Measurements from ENCODE around the gene ABHD5.
"Not testable (repeated sequence)": the region's sequence is repeated elsewhere in the genome, so short reads cannot be mapped to it uniquely, and the experiment has no call there.

Gene ABHD5

DNA sequence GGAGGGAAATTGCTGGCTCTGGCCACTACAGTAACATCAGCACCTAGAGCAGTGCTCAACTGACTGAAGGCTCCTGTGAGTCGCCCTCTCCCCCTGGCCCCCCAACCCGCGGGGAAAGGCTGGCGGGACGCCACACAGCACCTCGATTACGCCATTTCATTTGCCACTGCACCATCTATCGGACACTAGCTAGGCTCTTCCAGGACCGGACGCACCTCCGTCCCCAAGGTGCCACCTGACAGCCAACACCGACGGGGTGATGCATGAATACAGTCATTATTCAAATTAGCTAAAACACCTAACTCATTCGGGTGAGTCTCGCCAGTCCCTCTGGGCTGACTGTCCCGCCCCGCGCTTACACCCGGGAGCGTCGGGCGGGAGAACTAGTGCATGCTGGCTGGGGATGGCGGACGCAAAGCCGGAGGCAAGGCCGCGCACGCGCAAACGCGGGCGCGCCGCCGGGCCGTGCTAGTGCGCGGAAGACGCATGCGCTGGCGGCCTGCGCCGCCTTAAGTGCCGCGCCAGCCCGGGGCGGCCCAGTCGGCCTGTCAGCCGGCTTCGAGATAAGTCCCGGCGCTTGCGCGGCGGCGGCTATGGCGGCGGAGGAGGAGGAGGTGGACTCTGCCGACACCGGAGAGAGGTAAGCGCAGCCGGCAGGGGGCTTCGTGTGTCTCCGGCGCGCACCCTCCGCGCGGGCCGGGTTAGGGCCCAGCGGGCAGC is at the start of gene ABHD5:
TSS of gene ABHD5 (plus strand) at position 539 of the 720 bp plus-strand sequence. CDS start at position 594, 55 bp downstream.
- DNase-seq (ENCODE audit: low spot score) = peak; percentile 96

DNA sequence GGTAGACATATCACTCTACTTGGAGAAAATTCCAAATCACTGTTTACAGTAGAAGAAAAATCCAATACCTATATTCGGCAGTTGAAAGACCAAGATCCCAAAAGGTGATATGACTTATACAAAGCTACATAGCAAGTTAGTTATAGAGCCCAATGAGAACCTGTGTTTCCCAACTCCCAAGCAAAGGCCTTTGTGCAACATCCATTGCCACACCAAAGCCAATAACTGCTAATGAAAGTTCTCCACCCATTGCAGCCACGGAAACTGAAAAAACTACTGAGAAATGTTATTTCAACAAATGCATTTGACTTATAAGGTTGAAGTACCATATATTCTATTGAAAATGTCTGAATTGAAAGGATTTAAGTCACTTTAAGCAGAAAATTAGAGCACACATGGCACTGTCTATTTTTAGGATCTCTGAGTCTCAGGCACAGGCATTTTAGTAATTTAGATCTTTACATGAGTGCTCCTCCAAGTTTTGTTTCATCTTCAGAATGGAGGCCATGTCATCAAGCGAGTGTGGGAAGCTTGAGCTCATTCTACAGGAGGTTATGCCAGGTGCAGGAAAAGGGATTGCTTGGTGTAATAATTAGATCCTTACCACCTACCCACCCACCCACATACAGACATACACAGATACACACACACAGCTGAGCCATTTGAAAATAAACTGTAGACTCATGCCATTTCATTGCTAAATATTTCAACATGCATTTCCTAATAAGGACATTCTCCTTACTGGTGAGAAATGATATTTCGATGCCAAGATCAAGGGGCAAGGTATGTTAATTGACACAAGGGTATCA is 49.2 kb upstream of the ABHD5 start:
- DNase-seq (ENCODE audit: low spot score) = no peak

DNA sequence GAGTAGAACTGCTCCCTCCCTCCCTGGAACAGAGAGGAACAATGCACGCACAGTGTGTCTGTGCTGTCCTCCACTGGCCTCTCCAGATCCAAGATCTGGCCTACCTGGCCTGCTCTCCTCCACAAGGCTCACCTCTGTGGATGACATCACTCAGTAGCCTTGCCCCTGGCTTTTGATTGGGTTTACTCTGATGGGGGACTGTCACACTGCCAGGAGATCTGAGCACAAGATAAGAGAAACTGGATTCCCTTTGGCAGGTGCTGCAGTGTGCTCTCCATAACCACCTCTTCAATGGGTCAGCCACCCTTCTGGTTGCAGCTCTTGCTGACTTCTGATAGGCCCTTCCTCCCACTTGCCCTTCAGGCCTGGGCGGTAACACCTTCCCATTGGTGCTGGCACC is 46.3 kb upstream of the ABHD5 start:
- DNase-seq (ENCODE audit: low spot score) = no peak

DNA sequence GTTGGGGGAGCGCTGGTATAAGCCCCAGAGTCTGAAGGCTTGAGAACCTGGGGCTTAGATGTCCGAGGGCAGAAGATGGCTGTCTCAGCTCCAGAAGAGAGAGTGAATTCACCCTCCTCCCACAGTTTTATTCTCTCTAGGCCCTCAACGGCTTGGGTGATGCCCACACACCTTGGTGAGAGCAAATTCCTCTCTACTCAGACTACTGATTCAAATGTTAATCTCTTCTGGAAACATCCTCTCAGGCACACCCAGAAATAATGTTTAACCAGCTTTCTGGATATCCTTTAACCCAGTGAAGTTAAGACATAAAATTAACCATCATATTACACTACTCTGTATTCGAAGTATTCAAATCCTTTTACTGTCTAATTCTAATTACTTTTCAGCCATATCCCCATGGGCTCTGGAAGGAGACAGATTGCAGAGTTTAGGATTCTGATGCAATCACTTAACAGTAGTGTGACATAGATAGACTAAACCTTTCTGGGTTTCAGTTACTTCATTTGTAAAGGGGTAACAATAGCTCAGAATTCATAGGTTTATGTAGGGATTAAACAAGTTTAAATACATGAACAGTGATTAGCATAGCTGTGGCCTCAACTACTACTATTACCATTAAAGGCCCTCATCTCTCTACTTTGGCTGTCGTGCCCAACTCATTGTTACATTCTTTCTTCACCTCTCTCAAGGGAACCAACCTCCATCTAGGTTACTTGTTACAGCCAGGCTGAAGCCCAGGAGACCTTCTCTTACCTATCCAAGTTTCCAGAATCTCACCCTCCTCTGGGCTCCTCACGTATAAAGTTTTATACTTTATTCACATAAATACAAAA is 43.2 kb upstream of the ABHD5 start:
- no peak for DNase-seq (ENCODE audit: low spot score)

DNA sequence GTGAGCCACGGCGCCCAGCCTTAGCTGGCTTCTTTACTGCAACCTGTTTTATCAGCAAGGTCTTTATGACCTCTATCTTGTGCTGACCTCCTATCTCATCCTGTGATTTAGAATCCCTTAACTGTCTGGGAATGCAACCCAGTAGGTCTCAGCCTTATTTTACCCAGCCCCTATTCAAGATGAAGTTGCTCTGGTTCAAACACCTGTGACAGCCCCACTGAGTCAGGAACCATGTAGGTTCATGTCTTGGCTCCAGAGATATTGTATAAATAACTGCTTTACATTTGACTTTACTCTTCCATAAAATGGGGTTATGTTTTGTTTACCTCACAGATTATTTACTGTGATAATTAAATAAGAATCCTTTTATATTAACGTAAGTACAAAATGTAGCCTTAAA is 41.8 kb upstream of the ABHD5 start:
- no peak for DNase-seq (ENCODE audit: low spot score)

DNA sequence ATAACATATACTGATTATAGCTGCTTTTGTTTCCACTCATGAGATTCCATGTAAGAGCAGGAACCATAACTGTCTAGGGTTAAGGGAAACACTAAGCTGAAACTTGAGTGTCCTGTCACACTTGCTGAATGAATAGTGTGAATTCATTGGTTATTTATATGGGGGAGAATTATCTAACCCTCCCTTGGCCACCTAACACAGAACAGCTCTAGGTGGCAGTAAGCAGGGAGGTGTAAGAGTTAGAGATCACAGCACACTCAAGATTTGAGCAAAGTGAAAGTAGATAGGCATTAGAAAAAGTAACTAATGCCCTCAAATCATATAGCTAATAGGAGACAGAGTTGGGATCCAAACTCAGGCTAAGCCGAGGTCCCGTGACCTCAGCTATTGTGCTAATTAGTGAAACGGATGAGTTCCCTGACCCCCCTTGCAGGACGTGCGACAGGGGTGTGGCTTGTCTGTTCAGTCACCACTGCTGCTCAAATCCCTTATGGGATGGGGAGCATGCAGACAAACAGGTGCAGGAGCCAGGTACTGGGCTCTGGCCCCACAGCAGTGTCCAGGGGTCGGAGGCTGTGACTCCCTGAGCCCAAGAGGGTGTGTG is 41.3 kb upstream of the ABHD5 start:
- DNase-seq (ENCODE audit: low spot score) = peak; percentile 26

DNA sequence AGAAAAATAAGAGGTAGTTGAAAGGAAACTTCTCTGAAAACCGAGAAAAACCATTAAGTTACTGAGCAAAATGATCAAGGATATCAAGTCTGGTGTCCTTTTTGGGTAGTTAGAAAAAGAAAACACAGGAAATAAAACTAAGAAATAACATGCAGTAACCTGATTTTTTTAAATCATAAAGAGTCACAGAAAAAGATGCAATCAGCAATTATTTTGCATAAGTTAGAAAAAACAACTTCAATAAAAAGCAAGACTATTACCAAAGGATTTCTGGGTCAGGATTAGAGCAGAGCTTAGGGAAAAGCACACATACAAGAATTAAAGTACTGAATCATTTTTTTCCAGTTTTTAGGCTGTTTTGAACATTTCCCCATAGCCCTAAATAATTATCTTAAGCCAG is 40.4 kb upstream of the ABHD5 start:
- no peak for DNase-seq (ENCODE audit: low spot score)

DNA sequence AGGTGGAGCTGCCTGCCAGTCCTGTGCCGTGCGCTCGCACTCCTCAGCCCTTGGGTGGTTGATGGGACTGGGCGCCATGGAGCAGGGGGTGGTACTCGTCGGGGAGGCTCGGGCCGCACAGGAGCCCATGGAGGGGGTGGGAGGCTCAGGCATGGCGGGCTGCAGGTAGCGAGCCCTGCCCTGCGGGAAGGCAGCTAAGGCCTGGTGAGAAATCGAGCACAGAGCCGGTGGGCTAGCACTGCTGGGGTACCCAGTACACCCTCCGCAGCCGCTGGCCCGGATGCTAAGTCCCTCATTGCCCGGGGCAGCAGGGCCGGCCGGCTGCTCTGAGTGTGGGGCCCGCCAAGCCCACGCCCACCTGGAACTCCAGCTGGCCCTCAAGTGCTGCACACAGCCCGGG is 34.3 kb upstream of the ABHD5 start:
- not testable (repeated sequence) for DNase-seq (ENCODE audit: low spot score)

DNA sequence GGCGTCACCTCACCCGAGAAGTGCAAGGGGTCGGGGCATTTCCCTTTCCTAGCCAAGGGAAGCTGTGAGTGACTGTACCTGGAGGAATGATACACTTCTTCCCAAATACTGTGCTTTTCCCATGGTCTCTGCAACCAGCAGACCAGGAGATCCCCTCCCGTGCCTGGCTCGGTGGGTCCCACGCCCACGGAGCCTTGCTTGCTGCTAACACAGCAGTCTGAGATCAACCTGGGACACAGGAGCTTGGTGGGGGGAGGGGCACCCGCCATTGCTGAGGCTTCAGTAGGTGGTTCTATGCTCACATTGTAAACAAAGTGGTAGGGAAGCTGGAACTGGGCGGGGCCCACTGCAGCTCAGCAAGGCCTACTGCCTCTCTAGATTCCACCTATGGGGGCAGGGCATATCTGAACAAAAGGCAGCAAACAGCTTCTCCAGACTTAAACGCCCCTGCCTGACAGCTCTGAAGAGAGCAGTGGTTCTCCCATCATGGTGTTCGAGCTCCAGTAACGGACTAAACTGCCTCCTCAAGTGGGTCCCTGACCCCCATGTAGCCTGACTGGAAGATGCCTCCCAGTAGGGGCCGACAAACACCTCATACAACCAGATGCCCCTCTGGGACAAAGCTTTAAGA is 31.4 kb upstream of the ABHD5 start:
- peak; percentile 21 for DNase-seq (ENCODE audit: low spot score)

DNA sequence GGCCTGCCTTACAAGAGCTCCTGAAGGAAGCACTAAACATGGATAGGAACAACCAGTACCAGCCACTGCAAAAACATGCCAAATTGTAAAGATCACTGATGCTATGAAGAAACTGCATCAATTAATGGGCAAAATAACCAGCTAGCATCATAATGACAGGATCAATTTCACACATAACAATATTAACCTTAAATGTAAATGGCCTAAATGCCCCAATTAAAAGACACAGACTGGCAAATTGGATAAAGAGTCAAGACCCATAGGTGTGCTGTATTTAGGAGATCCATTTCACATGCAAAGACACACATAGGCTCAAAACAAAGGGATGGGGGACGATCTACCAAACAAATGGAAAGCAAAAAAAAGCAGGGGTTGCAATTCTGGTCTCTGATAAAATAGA is 29.4 kb upstream of the ABHD5 start:
- not testable (repeated sequence) for DNase-seq (ENCODE audit: low spot score)

DNA sequence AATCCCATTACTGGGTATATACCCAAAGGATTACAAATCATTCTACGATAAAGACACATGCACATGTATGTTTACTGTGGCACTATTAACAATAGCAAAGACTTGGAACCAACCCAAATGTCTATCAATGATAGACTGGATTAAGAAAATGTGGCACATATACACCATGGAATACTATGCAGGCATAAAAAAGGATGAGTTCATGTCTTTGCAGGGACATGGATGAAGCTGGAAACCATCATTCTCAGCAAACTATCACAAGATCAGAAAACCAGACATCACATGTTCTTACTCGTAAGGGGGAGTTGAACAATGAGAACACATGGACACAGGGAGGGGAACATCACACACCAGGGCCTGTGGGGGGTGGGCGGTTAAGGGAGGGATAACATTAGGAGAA is 25.7 kb upstream of the ABHD5 start:
- DNase-seq (ENCODE audit: low spot score) = not testable (repeated sequence)

DNA sequence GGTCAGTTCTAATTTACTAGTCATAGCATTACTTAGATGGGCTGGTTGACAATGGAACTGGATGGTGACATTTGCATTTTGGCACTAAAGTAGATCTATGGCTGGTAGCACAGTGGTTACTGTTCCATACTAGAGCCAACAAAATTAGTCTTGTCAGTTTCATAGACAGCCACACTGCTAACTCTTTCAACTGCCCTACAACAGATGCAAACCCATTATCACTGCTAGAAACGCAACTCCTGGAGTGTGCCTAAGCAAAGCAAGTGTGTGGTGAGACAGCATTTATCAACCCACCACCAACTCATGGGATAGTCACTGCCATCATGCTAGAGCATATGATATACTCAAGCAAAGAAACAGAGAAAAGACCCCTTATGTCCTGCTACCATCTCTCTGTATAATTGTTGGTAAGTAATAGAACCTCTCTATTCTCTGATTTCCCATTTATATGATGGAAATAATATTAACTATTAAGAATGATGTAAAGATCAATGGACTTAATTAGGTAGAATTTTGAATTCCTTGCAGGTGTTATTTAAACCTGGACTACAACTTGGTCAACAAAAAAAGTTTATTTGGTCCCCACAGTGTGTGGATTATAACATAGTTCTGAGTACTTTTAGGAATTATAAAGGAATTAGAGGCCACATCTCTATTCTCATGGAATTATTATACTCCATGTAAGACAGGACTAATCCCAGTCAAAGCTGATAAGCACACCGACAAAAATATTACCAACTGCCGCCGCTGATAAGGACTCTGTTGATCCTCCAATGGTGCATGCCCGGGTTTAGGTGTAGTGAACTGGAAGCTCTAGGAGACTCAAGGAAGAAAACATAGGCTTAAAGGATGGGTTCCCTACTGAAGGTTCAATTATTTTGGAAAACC is 19.9 kb upstream of the ABHD5 start:
- no peak for DNase-seq (ENCODE audit: low spot score)

DNA sequence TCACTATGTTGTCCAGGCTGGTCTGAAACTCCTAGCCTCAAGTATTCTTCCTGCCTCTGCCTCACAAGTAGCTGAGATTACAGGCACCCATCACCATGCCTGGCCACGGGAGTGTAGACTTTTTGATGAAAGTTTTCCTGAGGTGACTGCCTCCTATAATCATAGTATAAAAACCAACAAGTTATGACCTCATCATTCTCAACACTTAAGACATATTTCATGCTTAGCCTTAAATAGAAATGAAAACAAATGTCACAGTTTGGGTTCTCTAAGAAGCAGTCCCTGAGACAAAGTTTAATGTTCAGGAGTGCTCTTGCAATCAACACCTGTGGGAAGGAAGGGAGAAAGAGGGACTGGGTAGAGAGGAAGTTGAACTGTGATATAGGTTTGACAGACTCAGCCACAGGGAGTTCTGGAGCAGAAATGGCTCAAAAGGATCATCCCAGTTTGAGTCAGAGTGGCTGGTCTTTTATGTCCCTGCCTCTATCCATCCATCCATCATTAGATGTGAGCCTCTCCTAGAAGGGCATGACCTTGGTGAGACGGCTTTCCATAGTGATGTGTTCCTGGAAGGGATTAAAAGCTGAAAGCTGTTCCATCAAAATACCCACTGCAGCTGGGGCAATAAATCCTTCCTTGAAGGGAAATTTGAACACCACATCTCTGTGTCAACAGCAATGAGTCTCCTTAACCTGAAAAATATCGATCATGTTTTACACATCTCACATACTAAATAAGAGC is 16.2 kb upstream of the ABHD5 start:
- DNase-seq (ENCODE audit: low spot score) = no peak

DNA sequence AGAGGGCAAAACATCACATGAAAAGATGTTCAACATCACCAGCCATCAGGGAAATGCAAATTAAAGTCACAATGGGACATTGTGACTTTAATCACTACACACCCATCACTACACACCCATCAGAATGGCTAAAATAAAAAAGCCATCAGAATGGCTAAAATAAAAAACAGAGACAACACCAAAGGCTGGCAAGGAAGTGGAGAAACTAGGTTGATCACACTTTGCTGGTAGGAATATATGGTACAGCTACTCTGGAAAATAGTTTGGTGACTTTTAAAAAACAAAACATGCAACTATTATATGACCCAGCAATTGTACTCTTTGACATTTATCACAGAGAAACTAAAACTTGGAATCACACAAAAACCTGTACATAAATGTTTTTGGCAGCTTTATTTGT is 15.1 kb upstream of the ABHD5 start:
- DNase-seq (ENCODE audit: low spot score) = no peak

DNA sequence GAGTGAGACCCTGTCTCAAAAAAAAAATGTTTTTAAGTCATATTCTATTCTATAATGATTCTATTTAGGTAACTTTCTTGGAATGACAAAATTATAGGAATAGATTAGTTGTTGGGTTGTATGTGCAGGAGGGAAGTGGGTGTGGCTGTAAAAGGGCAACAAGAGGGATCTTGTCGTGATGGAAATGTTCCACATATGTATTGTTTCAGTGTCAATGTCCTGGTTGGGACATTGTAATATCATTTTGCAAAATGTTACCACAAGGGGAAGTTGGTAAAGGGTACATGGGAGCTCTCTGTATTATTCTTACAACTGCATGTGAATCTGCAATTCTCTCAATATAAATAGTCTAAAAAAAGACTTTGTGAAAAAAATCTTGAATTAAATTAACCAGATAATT is 14.3 kb upstream of the ABHD5 start:
- no peak for DNase-seq (ENCODE audit: low spot score)

DNA sequence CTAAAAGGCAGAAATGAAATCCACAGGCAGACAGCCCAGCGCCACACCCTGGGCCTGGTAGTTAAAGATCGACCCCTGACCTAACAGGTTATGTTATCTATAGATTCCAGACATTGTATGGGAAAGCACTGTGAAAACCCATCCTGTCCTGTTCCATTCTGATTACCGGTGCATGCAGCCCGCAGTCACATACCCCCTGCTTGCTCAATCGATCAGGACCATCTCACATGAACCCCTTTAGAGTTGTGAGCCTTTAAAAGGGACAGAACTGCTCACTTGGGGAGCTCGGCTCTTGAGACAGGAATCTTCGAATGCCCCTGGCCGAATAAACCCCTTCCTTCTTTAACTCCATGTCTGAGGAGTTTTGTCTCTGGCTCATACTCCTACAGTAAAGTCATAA is 12.4 kb upstream of the ABHD5 start:
- DNase-seq (ENCODE audit: low spot score) = not testable (repeated sequence)

DNA sequence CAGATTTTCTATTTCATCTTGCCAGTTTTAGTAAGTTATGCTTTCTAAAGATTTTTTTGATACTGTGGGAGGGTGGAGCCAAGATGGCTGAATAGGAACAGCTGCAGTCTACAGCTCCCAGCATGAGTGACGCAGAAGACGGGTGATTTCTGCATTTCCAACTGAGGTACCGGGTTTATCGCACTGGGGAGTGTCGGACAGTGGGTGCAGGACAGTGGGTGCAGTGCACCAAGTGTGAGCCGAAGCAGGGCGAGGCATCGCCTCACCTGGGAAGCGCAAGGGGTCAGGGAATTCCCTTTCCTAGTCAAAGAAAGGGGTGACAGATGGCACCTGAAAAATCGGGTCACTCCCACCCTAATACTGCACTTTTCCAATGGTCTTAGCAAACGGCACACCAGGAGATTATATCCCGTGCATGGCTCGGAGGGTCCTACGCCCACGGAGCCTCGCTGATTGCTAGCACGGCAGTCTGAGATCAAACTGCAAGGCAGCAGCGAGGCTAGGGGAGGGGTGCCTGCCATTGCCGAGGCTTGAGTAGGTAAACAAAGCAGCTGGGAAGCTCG is 11.8 kb upstream of the ABHD5 start:
- not testable (repeated sequence) for DNase-seq (ENCODE audit: low spot score)

DNA sequence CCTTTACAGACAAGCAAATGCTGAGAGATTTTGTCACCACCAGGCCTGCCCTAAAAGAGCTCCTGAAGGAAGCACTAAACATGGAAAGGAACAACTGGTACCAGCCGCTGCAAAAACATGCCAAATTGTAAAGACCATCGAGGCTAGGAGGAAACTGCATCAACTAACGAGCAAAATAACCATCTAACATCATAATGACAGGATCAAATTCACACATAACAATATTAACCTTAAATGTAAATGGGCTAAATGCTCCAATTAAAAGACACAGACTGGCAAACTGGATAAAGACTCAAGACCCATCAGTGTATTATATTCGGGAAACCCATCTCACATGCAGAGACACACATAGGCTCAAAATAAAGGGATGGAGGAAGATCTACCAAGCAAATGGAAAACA is 9.9 kb upstream of the ABHD5 start:
- not testable (repeated sequence) for DNase-seq (ENCODE audit: low spot score)

DNA sequence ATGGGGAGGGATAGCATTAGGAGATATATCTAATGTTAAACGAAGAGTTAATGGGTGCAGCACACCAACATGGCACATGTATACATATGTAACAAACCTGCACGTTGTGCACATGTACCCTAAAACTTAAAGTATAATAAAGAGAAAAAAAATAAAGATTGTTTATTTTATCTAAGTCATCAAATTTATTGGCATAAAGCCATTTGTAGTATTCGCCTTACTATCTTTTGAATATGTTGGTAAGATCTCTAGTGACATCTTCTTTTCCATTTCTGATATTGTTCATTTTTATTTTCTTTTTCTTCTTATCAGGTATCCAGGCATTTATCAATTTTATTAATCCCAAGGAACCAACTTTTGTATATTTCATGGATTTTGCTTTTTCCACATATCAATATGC is 5.8 kb upstream of the ABHD5 start:
- DNase-seq (ENCODE audit: low spot score) = no peak

DNA sequence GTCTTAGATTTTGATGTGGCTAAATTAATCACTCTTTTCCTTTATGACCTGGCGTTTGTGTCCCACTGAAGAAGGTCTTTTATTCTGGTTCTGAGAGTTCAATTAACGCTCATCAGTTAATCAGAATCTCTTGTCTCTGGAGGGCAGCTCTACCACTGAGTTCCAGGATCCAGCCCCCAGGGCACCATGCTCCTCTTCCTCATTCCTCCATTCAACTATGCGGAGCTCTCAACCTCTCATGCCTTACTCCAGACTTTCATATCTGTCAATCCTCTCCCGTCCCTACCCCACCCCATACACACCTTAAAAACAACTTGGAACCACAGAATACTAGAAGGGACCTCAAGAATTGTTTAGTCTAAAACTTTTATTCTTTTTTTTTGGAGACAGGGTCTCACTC is 4.8 kb upstream of the ABHD5 start:
- DNase-seq (ENCODE audit: low spot score) = no peak
